Left kidney (tissue), 8 donors: ENCODE data around the gene FCGR3B. TPM values are rescaled to one million over a fixed set of nuclear protein-coding genes. Genes with fewer than 3 reads are reported as not detected.
"Not testable (repeated sequence)": the region's sequence is repeated elsewhere in the genome, so short reads cannot be mapped to it uniquely, and the experiment has no call there.

ENCODE experiments used
- DNase-seq: peaks from one replicate; pipeline ENCODE4 v3.0.0-alpha.2; 2013
- long read RNA-seq, 8 donors: transcript quantifications; one replicate each; lab custom pipeline, GENCODE V29; 2026
- polyA plus RNA-seq: library from polyadenylated mRNA; unstranded; fragments of 120-200 nt; gene quantifications from one replicate; pipeline ENCODE4 v1.2.1, GENCODE V29; 2013; ENCODE audit not compliant: insufficient read length

FCGR3B gene
- not detected for polyA plus RNA-seq
- long read RNA-seq, donor 1 = 0 reads
- long read RNA-seq, donor 2 = 0 reads
- long read RNA-seq, donor 3 = 0 reads
- long read RNA-seq, donor 4 = 0 reads
- long read RNA-seq, donor 5 = 0 reads
- long read RNA-seq, donor 6 = 0 reads
- long read RNA-seq, donor 7 = 0 reads
- long read RNA-seq, donor 8 = 0 reads

DNA sequence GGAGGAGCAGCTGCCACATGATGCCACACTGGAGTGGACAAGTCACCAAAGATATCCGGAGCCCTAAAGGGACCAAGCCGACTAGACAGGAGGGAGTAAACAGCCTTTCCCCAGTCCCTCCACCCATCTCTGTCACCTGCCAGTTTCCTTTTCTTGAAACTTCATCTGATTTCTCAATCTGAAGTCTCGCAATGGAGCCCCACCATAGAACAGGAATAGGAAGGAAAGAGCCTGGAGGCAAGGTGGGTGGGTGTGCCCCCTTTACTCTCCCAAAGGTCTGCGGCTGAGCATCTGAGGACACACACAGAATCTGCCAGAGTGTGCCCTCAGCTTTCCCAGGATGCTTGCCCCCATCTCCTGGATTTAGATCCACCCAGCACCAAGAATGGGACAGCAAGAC, at the start of gene FCGR3B:
Gene FCGR3B (minus strand): TSS at position 101 of the 400 bp plus-strand sequence. CDS start 82 bp downstream, at position 19.
- no peak for DNase-seq

DNA sequence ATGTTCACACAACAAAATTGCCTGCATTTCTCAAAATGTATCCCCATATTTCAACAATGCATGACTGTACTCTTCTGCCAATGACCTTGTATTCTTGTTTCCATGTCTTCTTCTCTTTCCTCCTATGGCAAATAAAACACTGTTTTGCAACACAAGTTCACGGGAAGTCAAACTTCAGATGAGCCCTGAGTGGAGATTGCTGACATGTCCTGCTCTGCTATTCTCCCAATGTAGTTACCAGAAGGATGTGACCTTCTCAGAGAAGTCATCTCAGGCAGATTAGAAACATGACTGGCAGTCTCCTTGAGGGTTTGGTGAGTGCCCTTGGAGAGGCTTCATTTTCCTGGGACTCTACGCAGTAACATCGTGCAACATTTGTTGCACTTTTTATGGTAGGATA, 47.5 kb upstream of the FCGR3B start:
- DNase-seq = no peak

DNA sequence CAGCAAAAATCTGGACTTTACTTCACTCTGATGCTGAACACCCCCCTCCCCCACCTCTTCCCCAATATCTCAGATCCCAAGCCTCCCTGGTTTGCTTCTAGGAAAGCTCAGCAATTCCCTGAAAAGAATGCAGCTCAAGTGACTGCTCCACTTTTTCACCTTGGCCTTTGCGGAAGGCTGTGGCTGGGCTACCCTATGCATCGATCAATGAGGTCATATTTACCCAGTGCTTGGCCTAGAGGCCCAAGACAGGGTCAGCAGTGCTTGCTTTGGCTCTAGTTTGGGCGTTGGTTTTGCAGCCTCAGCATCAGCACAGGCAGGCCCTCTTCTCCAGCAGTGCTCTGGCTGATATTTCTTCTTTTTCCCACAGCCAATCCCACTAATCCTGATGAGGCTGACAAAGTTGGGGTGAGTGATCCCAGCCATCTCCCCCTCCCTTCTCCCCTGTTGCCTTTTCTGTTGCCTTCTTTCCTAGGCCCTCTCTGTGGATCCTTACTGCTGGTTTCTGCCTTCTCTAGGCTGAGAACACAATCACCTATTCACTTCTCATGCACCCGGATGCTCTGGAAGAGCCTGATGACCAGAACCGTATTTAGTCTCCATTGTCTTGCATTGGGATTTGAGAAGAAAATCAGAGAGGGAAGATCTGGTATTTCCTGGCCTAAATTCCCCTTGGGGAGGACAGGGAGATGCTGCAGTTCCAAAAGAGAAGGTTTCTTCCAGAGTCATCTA, 46.1 kb upstream of the FCGR3B start:
- DNase-seq = no peak

DNA sequence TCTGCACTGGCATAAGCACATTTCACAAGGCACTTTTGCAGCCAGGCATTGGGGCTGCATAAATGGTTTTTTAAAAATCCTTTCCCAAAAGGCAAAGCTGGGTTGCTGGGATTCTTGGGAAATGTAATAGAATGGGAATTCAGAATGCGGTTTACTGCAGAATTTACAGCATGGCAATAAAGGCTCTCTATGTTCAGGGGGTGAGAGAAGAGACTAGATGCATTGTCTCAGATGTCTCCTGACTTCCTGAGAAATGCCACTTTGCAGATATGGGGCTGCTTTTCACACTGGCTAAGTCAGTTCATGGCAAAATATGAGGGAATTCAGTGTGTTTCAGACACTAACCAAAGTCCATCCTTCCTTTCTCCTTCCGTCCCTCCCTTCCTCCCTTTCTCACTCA, 45.5 kb upstream of the FCGR3B start:
- DNase-seq = no peak

DNA sequence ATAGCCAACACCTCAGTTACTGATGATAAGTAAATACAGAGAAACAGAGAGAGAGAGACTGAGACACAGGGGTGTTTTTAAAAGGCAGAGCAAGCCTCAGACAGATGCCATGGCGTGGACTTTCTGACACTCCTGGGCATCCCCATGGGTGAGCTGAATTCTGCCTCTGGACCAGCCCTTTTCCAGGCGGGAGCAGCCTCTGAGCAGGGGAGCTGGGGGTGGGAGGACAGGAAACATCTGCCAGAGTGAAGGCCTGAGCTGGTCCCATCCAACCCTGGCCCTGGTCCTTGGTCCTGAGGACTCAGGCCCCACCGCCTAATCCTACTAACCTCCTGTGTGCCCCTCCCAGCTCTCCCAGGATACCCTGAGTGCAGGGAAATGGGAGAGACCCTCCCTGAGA, 43.9 kb upstream of the FCGR3B start:
- DNase-seq = not testable (repeated sequence)

DNA sequence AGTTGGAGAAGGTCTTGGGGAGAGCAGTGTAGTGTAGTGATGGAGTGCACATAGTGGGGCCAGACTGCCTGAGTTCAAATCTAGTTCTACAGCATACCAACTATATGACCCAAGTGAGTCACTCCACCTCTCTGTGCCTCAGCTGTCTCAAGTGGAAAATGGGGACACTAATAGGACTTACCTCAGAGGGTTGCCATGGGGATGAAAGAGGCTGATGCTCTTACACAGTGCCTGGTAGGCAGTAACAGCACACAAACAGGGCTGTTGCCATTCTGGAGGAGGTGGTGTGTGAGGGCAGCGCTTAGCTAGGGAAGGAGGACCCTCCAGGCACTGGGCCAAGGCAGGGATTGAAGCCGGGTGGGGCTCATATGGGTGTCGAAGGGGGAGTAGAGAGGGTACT, 43.5 kb upstream of the FCGR3B start:
- not testable (repeated sequence) for DNase-seq

DNA sequence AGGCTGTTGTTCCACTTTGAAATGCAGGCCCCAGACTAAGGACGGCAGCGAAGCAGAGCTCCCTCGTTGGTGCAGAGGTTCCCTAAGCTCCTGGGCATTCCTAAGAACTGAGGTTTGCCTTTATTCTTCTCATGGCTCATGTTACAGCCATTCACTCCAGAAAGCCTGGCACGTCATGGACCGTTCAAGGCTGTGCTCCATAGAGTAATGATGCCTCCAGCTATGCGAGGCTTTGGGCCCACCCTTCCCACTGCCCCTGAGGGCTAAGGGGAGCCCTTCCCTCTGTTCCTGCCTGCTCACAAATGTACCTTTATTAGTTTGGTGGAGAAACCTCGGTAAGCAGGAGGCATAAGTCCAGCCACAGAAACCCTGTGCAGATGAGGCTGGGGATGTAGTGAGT, 42.5 kb upstream of the FCGR3B start:
- not testable (repeated sequence) for DNase-seq

DNA sequence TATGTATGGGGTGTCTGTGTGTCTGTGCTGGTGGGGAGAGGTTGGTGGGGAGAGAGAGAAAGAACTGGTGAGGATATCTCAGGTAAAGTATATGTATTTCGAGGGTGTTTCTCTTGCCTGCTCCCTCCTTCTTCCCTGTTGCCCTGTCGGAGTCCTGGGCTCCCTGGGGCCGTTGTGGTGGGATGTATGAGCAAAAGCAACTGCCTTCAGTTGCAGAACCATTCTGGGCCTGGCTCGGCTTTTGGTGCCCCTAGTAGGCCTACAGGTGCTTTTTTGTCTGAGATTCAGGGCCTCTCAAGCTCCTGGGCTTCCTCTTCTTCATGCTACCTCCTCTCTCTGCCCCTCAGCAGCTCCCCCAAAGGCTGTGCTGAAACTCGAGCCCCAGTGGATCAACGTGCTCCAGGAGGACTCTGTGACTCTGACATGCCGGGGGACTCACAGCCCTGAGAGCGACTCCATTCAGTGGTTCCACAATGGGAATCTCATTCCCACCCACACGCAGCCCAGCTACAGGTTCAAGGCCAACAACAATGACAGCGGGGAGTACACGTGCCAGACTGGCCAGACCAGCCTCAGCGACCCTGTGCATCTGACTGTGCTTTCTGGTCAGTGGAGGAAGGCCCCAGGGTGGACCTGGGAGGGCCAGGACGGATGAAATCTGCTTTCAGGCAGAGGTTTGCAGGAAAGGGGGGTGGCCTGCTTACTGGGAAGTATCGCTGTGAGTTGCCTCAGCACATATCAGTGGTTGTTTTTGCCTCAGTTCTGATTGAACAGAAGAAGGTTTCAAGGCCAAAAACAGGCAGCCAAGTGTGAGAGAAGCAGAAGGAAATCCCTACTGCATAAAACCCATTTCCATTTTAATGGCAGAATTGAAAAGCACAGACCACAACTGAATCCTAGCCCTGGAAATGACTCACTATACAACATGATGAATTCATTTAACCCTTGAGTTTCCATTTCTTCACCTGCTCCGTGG, 40.4 kb upstream of the FCGR3B start:
- not testable (repeated sequence) for DNase-seq

DNA sequence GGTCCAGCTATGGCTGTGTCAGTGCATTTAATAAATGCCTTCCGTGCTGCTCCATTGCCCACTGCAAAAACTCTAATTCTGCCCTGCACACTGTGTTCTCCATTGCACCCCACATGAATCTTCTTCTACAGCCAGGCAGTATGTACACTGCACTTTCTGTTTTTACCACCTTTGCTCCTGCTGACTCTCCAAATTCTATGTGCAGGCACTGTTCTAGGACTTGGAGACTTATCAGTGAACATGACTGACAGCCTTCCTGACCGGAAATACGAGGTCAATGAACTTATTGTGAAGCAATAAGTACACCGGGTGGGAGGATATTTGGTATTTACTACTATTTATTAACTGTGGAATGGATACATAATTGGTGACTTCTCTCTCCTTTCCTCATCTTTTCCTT, 33.7 kb upstream of the FCGR3B start:
- DNase-seq = not testable (repeated sequence)

DNA sequence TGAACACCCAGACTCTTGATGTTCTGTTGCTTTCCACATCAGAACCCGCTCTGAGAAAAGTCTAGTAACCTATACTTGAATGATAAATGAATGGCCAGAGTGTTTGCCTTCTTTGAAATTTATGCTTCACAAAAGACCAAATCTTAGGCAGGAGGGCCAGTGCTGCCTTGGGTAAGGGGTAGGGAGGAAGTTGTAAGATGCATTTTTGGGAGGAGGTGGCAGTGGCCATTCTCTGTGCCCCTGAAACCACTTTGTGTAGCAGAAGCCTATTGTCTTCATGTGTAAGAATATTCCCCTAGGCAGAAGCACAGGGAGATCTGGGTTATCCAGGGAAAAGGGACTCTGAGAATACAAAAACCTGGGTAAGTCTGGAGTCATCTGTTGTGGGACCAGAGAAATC, 32.6 kb upstream of the FCGR3B start:
- DNase-seq = not testable (repeated sequence)

DNA sequence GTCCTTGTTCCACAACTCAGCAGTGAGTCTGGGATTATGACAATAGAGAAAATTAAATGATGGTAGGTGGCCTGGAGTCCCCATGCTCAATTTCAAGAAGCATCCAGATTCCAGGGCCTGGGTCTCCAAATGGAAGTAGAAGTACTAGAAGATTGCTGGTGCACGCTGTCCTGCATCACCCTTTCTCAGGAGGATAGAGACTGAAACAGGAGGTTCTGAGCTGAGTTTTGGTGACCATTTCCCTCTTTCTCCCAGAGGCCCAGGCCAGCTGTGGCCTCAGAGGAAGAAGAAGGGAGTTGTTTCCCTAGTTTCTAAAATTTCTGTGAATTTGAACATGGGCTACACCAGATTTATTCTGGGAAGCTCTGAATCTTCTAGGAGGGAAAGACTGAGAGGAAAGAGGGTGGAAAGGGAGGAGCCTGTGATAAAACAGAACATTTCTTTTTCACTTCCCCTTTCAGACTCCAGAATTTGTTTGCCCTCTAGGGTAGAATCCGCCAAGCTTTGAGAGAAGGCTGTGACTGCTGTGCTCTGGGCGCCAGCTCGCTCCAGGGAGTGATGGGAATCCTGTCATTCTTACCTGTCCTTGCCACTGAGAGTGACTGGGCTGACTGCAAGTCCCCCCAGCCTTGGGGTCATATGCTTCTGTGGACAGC, 31.8 kb upstream of the FCGR3B start, which contains the start of gene FCGR2B:
Gene FCGR2B (plus strand): TSS at position 460 of the 656 bp plus-strand sequence. CDS start 99 bp downstream, at position 559.
- not testable (repeated sequence) for DNase-seq

DNA sequence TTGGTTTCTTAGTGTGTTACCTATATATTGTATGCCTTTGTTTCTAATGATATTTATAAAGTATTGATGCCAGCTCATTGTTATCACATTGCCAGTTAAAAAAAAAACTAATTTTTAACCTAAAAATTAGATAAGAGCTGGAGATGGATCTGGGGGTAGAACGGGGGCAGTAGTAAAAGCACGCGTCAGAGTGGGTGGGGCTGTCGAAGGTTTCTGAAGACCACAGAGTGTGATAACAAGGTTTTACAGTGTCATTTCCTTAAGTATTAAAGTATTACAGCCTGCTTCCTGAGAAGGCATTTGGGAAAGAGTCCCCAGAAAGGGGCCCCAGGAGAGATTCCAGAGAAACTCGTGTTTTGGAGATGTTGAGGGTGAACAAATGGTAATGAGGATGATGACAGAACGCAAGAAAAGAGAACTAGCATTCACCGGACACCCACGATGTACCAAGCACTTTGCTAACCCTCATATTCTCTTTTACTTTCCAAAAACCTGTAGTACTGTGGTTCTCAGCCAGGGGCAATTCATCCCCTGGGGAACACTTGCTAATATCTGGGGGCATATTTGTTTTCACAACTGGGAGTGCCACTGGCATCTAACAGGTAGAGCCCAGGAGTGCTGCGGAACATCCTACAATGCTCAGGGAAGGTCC, 30.8 kb upstream of the FCGR3B start:
- not testable (repeated sequence) for DNase-seq

DNA sequence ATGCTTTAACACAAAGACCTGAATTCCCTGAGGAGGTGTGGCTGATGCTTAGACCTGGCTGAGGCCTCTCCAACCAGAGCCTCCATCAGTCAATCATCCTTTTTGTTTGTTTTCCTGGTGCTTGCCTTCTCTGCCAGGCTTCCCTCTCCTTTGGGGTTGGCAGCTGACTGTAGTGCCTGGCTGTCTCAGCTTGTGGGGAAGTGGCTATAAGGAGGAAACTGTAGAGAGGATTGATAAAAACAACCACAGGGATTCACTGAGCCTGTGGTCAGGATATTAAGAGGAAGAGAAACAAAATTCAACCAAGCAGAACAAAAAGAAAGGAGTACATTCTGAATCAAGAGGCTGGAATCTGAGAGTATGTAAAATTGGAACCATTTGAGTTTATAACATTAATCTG, 27.5 kb upstream of the FCGR3B start:
- DNase-seq = not testable (repeated sequence)

DNA sequence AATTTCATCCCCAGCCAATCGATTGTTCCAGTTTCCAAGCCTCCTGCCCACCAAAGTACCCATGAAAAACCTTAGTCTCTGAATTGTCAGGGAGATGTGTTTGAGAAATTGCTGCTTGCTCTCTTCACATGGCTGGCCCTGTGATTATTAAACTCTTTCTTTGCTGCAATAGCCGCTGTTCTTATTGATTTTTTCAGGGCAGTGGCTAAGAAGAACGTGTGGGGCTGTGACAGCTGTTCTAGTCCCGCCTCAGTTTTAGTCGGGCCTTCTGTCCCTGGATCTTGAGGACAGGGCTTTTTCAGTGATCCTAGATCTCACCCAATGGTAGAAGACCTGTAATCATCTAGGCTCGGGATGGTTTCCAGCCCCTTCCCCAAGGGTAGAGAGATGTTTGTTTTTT, 23.0 kb upstream of the FCGR3B start:
- not testable (repeated sequence) for DNase-seq

DNA sequence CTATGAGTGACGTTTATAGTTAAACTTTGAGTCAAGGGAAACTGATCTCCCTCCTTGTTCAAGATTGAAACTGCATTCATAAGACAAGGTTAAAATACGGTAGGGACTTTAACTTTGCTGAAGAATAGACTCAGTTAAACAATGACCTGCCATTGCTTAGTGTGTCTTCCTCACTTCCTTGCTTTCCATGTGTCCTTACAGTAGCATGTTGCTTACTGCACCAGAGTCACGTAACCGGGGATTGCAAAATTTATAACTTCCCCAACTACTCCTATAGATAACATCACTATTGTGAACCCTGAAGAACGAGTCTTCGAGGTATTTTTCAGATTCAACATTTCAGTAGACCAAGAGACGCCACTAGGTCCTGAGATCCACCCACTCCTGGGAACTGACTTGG, 22.6 kb upstream of the FCGR3B start:
- not testable (repeated sequence) for DNase-seq

DNA sequence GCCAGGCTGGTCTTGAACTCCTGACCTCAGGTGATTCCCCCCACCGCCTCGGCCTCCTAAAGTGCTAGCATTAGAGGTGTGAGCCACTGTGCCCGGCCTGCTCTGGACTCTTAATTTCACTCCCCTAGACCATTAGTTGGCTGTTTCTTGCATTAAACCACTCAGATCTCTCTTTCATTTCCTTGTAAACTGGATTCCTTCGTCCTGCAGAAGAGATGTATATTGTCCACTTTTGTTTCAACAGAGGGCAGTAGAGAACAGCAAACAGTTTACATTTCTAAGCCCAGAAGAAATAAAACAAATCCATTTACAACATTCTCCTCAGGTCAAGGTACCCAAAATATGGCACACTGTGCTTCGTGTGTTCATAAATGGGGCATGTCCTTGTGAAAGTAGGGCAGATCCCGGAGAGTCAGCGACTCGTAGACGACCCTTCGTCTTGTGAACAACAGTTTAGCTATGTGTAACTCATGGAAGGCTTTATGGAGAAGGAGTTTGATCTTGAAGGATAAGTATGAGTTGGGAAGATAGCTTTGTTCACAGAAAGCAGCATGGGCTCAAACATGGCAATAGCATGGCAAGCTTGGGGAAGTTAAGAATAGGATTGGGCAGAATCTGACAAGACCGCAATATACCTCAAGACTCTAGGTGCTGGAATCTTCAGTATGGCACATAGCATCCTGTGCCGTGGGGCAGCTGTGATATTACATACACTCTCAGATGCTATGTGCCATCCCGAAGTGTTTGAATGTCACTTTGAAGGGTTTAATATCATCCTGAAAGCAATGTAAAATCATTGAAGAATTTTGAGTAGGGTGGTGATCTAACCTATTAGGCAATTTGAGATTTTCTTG, 16.8 kb upstream of the FCGR3B start:
- DNase-seq = not testable (repeated sequence)

DNA sequence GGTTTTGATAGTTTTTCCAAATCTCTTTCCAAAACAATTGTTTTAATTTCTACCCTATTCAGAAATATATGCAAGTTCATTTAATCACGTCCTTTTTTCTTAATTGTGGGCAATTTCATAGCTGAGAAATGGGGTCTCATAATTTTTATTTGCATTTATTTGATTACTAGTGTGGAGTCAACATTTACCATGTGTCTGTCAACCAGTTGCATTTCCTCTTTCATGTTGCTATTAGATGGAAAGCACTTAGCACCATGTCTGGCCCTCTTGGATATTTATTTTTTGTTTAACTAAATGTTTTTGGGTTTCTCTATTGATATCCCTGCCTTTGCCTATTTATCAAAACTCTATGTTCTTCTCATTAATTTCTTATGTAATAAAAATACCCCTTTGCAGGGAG, 13.9 kb upstream of the FCGR3B start:
- DNase-seq = not testable (repeated sequence)

DNA sequence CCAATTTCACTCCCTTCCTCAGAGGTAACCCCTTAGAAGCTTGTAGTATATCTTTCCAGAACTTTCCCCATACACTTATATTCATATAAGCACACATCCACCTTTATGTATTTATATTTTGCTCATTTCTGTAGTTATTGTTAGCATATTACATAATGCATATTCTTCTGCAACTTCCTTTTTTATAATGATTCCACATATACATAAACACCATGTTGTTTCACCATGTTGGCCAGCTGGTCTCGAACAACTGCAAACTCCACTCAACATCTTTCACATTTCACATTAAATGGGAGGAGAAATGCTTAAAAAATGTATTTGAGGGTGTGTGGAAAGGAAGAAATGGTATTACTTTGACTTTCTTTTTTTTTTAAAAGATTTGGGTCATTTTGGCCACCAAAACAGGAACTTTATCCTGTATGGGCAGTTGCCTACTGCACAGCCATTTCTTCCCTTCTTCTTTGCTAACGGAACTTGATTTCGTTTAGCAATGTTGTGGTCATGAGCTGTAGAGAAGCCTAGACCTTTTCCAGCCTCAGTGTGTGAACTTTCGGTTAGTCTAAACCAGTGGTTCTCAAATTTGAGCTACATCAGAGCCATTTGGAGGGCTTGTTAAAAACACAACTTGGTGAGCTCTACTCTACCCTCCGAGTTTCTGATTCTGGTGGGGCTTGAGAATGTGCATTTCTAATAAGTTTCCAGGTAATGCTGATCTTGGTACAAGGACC, 12.7 kb upstream of the FCGR3B start:
- DNase-seq = not testable (repeated sequence)

DNA sequence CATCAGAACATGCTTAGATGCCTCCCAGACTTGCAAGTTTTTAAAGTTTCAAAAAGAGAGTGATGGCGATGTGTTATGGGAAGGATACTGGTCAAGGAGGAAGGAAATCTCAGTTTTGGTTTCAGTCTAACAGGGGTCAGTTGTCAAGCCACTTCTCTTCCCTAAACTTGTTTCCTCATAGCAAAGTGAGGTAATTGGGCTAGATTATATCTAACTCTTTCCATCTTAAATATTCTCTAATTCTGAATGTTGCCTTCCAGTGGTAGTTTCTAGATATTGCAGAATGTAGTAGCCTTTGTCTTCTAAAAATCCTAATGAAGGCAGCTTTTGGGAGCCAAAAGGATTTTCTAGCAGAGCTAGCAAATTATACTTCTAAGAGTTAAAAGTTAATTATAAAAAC, 11.7 kb upstream of the FCGR3B start:
- not testable (repeated sequence) for DNase-seq

DNA sequence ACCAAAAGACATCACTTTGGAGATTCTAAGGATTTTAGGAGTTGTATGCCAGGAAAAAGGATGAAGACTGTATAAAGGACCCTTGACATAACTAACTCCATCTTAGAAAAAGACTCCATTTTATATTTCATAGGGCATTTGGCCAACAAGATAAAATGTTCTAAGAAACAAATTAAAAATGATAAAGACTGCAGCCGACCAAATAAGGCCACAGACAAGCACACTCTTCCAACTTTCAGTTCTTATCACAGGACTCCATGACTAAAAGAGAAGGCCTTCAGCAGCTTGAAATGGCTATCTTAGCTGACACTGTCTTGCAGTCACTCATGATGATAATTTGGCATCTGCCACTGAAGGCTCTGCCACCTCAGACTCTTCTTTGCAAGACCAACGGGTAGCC, 8.2 kb upstream of the FCGR3B start:
- DNase-seq = not testable (repeated sequence)
